ENCODE results near the gene ZP4.

- TF ChIP-seq, protein P1, sequence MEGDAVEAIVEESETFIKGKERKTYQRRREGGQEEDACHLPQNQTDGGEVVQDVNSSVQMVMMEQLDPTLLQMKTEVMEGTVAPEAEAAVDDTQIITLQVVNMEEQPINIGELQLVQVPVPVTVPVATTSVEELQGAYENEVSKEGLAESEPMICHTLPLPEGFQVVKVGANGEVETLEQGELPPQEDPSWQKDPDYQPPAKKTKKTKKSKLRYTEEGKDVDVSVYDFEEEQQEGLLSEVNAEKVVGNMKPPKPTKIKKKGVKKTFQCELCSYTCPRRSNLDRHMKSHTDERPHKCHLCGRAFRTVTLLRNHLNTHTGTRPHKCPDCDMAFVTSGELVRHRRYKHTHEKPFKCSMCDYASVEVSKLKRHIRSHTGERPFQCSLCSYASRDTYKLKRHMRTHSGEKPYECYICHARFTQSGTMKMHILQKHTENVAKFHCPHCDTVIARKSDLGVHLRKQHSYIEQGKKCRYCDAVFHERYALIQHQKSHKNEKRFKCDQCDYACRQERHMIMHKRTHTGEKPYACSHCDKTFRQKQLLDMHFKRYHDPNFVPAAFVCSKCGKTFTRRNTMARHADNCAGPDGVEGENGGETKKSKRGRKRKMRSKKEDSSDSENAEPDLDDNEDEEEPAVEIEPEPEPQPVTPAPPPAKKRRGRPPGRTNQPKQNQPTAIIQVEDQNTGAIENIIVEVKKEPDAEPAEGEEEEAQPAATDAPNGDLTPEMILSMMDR (IDR thresholded peaks at IDR 0.05 in 2 of 3, conservative IDR thresholded peaks at IDR 0.05 in 1 of 3; ENCODE audit: borderline replicate concordance in 1 of 3, insufficient read depth in 1 of 3, low read depth in 2 of 3, low read length in 2 of 3), result no peak
- TF ChIP-seq RAD21 (IDR thresholded peaks at IDR 0.05; ENCODE audit: low read depth), result no peak
- TF ChIP-seq ELF1 (IDR thresholded peaks at IDR 0.05; ENCODE audit: borderline replicate concordance, low read depth), result no peak
- no peak for TF ChIP-seq ZBTB33 (IDR thresholded peaks at IDR 0.05; ENCODE audit: extremely low read depth, insufficient replicate concordance, low read length)
- TF ChIP-seq SRF (IDR thresholded peaks at IDR 0.05; ENCODE audit: low read depth), result no peak
- TF ChIP-seq POLR2AphosphoS5 (IDR thresholded peaks at IDR 0.05; ENCODE audit: low read depth, low read length), result no peak
- TF ChIP-seq POLR2A (IDR thresholded peaks at IDR 0.05; ENCODE audit: borderline replicate concordance, extremely low read depth, insufficient read depth, insufficient read length), result no peak
- no peak for TF ChIP-seq EZH2phosphoT487 (IDR thresholded peaks at IDR 0.05; ENCODE audit: borderline replicate concordance)
- no peak for TF ChIP-seq SP1 (IDR thresholded peaks at IDR 0.05; ENCODE audit: low read depth)
- no peak for TF ChIP-seq ZNF274 (IDR thresholded peaks at IDR 0.05; ENCODE audit: low read depth, low read length)
- no peak for TF ChIP-seq ATF3 (IDR thresholded peaks at IDR 0.05)
- TF ChIP-seq EZH2 (IDR thresholded peaks at IDR 0.05), result no peak
- TF ChIP-seq CEBPB (IDR thresholded peaks at IDR 0.05; ENCODE audit: low read depth), result no peak
- no peak for TF ChIP-seq EGR1 (IDR thresholded peaks at IDR 0.05; ENCODE audit: low read depth)
Observed at GRCh38 chr1:237931581-237931980, 40.9 kb upstream of the ZP4 start.

All from HCT116 (cell line).